Neural cell (in vitro differentiated cells): ENCODE measurements around the gene ALDH1A3. TPM values are rescaled to one million over a fixed set of nuclear protein-coding genes. Genes with fewer than 3 reads are reported as not detected.

Experiments
- H2AFZ ChIP-seq: fragments of 200-600, 300-800 bp; sonication (generic), shearing (Covaris generic); 2 replicates; pipeline ENCODE4 v1.6.0; 2014; ENCODE audit warnings: low read depth, mild to moderate bottlenecking, antibody characterized with exemption, low read length, moderate library complexity
- H3F3A ChIP-seq: fragments of 200-600 bp; shearing (Covaris generic); 2 replicates; pipeline ENCODE4 v1.6.1; 2016; ENCODE audit warnings: mild to moderate bottlenecking, moderate library complexity, mixed read lengths, antibody characterized with exemption, low read length; ENCODE audit not compliant: insufficient read depth, poor library complexity, severe bottlenecking
- H3K27ac ChIP-seq: fragments of 200-600, 300-800 bp; sonication (generic), shearing (Covaris generic); 2 replicates; pipeline ENCODE4 v1.5.1; 2014; ENCODE audit warnings: mild to moderate bottlenecking, low read length, moderate library complexity
- H3K27me3 ChIP-seq: fragments of 300-800, 200-600 bp; sonication (generic), shearing (Covaris generic); 2 replicates; pipeline ENCODE4 v1.6.0; 2014; ENCODE audit warnings: mild to moderate bottlenecking, low read depth, low read length, moderate library complexity; ENCODE audit not compliant: insufficient read depth
- H3K36me3 ChIP-seq: fragments of 300-800, 200-600 bp; sonication (generic), shearing (Covaris generic); 2 replicates; pipeline ENCODE4 v1.5.1; 2014; ENCODE audit warnings: mild to moderate bottlenecking, antibody characterized with exemption, low read length, moderate library complexity; ENCODE audit not compliant: insufficient read depth
- H3K4me2 ChIP-seq: fragments of 300-800, 200-600 bp; sonication (generic), shearing (Covaris generic); 2 replicates; pipeline ENCODE4 v1.6.0; 2014; ENCODE audit warnings: mild to moderate bottlenecking, low read length
- H3K4me3 ChIP-seq: fragments of 300-800, 200-600 bp; sonication (generic), shearing (Covaris generic); 2 replicates; pipeline ENCODE4 v1.5.1; 2014; ENCODE audit warnings: mild to moderate bottlenecking, low read length, moderate library complexity
- H3K79me2 ChIP-seq: fragments of 200-600 bp; shearing (Covaris generic); replicated peaks from 2 replicates; pipeline ENCODE4 v1.6.0; 2014; ENCODE audit warnings: mild to moderate bottlenecking, low read length, moderate library complexity; ENCODE audit not compliant: insufficient read depth
- H3K9ac ChIP-seq: fragments of 300-800, 200-600 bp; sonication (generic), shearing (Covaris generic); 2 replicates; pipeline ENCODE4 v1.6.1; 2016; ENCODE audit warnings: mild to moderate bottlenecking, low read length, mixed read lengths
- H3K9me2 ChIP-seq: fragments of 200-600 bp; shearing (Covaris generic); 2 replicates; pipeline ENCODE4 v1.6.1; 2016; ENCODE audit warnings: mild to moderate bottlenecking, low read length, mixed read lengths; ENCODE audit not compliant: insufficient read depth
- H3K9me3 ChIP-seq: fragments of 200-600, 300-800 bp; sonication (generic), shearing (Covaris generic); 2 replicates; pipeline ENCODE4 v1.6.1; 2016; ENCODE audit warnings: mild to moderate bottlenecking, mixed run types, low read length, moderate library complexity, mixed read lengths
- H4K20me1 ChIP-seq: fragments of 200-600 bp; shearing (Covaris generic); 2 replicates; pipeline ENCODE4 v1.6.1; 2016; ENCODE audit warnings: mild to moderate bottlenecking, mixed run types; ENCODE audit not compliant: insufficient read depth
- EP300 ChIP-seq: fragments of 450-650 bp; conservative IDR thresholded peaks from 2 replicates; pipeline ENCODE4 v1.6.1; 2014; ENCODE audit warnings: antibody characterized with exemption, mild to moderate bottlenecking, moderate library complexity; ENCODE audit not compliant: poor library complexity, severe bottlenecking
- EZH2 ChIP-seq: fragments of 200-600, 300-800 bp; shearing (Covaris generic), sonication (generic); IDR thresholded peaks from 2 replicates; pipeline ENCODE4 v1.6.1; 2014; ENCODE audit warnings: antibody characterized with exemption, low read length, borderline replicate concordance, mild to moderate bottlenecking; ENCODE audit not compliant: insufficient read depth, poor library complexity, severe bottlenecking
- MXI1 ChIP-seq: fragments of 450-650 bp; conservative IDR thresholded peaks from 2 replicates; pipeline ENCODE4 v1.6.1; 2014; ENCODE audit warnings: antibody characterized with exemption, mild to moderate bottlenecking; ENCODE audit not compliant: poor library complexity, severe bottlenecking
- POLR2AphosphoS5 ChIP-seq: IDR thresholded peaks from 2 replicates; pipeline ENCODE4 v1.6.1; 2012
- RAD21 ChIP-seq: fragments of 450-650 bp; conservative IDR thresholded peaks from 2 replicates; pipeline ENCODE4 v1.6.1; 2014; ENCODE audit warnings: antibody characterized with exemption, mild to moderate bottlenecking, moderate library complexity
- SMC3 ChIP-seq: fragments of 450-650 bp; conservative IDR thresholded peaks from 2 replicates; pipeline ENCODE4 v1.6.1; 2014; ENCODE audit warnings: antibody characterized with exemption, mild to moderate bottlenecking, moderate library complexity; ENCODE audit not compliant: poor library complexity
- TAF1 ChIP-seq: IDR thresholded peaks from 2 replicates; pipeline ENCODE4 v1.6.1; 2012; ENCODE audit warnings: low read depth
- polyA plus RNA-seq: library from polyadenylated mRNA; depleted of rRNA; stranded (reverse); fragments of >200 nt; gene quantifications from 2 replicates; pipeline ENCODE4 v1.2.3, GENCODE V29; 2014
- TF ChIP-seq, protein P1 (sequence below): IDR thresholded peaks from 2 replicates; pipeline ENCODE4 v1.6.1; 2012; ENCODE audit warnings: borderline replicate concordance
- TF ChIP-seq, protein P2 (sequence below): fragments of 450-650 bp; IDR thresholded peaks from 2 replicates; pipeline ENCODE4 v1.5.1; 2014; ENCODE audit warnings: antibody characterized with exemption, mild to moderate bottlenecking, moderate library complexity; ENCODE audit not compliant: poor library complexity, severe bottlenecking

The ALDH1A3 gene
- polyA plus RNA-seq, 1 donor from 2014 or later, result 0.06 TPM

DNA sequence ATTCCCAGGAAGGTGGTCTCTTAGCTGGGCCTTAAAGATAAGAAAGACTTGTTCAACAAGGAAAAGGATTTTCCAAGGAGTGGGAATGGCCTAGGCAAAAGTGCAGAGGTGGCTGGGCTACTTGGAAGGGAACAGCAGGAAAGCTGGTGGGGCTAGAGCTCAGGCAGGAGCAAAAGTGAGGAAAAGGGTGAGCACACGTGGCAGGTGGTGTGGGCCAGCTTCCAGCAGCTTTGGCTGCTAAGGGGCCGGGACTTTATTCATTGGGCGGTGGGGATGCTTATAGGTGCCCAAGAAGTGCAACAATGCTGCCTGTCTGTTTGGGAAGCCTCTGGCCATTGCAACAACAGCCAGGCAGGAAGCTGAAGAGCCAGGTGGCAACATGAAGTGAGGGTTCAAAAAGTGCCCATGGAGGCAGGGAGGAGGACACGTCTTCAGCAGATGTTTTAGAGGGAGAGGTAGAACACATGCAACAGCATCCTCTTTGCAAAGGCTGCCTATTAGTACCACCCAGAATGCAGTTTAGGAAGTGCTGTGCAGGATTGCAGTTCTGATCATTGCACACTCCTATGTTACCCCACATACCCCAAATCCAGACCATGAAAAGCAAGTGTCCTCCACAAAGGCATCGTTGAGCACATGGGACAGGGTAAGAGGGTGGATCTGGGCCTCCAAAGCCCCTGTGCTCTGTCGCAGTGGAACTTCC is 13.8 kb downstream of the ALDH1A3 start:
- Histone ChIP-seq H3K27ac (no peak overlapping the region), H3K9me3 (no peaks in the 10 kb centered on the region), H3F3A (no peaks in the 10 kb centered on the region), H3K9ac (no peak overlapping the region), H4K20me1 (no peaks in the 10 kb centered on the region), H3K27me3 (no peaks in the 10 kb centered on the region), H3K4me3 (no peak overlapping the region), H2AFZ (no peak overlapping the region), H3K4me2 (no peak overlapping the region), H3K79me2 (no peaks in the 10 kb centered on the region), H3K9me2 (no peaks in the 10 kb centered on the region), H3K36me3 (no peaks in the 10 kb centered on the region)
- TF ChIP-seq POLR2AphosphoS5 (no peak), TAF1 (no peak), MXI1 (no peak), SMC3 (no peak), EZH2 (no peak), EP300 (no peak), RAD21 (no peak)
- TF ChIP-seq, protein P1, sequence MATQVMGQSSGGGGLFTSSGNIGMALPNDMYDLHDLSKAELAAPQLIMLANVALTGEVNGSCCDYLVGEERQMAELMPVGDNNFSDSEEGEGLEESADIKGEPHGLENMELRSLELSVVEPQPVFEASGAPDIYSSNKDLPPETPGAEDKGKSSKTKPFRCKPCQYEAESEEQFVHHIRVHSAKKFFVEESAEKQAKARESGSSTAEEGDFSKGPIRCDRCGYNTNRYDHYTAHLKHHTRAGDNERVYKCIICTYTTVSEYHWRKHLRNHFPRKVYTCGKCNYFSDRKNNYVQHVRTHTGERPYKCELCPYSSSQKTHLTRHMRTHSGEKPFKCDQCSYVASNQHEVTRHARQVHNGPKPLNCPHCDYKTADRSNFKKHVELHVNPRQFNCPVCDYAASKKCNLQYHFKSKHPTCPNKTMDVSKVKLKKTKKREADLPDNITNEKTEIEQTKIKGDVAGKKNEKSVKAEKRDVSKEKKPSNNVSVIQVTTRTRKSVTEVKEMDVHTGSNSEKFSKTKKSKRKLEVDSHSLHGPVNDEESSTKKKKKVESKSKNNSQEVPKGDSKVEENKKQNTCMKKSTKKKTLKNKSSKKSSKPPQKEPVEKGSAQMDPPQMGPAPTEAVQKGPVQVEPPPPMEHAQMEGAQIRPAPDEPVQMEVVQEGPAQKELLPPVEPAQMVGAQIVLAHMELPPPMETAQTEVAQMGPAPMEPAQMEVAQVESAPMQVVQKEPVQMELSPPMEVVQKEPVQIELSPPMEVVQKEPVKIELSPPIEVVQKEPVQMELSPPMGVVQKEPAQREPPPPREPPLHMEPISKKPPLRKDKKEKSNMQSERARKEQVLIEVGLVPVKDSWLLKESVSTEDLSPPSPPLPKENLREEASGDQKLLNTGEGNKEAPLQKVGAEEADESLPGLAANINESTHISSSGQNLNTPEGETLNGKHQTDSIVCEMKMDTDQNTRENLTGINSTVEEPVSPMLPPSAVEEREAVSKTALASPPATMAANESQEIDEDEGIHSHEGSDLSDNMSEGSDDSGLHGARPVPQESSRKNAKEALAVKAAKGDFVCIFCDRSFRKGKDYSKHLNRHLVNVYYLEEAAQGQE, result no peak
- TF ChIP-seq, protein P2, sequence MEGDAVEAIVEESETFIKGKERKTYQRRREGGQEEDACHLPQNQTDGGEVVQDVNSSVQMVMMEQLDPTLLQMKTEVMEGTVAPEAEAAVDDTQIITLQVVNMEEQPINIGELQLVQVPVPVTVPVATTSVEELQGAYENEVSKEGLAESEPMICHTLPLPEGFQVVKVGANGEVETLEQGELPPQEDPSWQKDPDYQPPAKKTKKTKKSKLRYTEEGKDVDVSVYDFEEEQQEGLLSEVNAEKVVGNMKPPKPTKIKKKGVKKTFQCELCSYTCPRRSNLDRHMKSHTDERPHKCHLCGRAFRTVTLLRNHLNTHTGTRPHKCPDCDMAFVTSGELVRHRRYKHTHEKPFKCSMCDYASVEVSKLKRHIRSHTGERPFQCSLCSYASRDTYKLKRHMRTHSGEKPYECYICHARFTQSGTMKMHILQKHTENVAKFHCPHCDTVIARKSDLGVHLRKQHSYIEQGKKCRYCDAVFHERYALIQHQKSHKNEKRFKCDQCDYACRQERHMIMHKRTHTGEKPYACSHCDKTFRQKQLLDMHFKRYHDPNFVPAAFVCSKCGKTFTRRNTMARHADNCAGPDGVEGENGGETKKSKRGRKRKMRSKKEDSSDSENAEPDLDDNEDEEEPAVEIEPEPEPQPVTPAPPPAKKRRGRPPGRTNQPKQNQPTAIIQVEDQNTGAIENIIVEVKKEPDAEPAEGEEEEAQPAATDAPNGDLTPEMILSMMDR, result no peak

DNA sequence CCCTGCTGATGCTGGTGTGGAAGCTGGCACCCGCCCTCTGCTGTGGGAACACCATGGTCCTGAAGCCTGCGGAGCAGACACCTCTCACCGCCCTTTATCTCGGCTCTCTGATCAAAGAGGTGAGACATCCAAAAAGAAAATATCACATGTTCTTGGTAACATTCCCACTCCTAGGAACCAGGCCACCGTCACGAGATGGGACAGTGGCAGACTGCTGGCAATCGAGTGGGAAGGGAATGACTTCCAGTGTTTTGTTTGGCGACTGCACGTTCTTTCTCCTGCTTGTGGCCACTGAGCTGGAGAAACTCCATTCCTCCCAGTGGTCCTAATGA is 14.3 kb downstream of the ALDH1A3 start:
- Histone ChIP-seq H3K79me2 (no peaks in the 10 kb centered on the region), H3K36me3 (no peaks in the 10 kb centered on the region), H3K27me3 (no peaks in the 10 kb centered on the region), H3K9me2 (no peaks in the 10 kb centered on the region), H4K20me1 (no peaks in the 10 kb centered on the region), H3K9ac (no peak overlapping the region), H3K9me3 (no peaks in the 10 kb centered on the region), H3K4me2 (no peak overlapping the region), H2AFZ (no peak overlapping the region), H3K27ac (no peak overlapping the region), H3F3A (no peaks in the 10 kb centered on the region), H3K4me3 (no peak overlapping the region)
- TF ChIP-seq EZH2 (no peak), SMC3 (no peak), EP300 (no peak), TAF1 (no peak), RAD21 (no peak), POLR2AphosphoS5 (no peak), MXI1 (no peak)
- TF ChIP-seq, protein P1, result no peak
- TF ChIP-seq, protein P2, result no peak
